Testis (tissue), 2 donors: ENCODE data around the gene PMF1.

Source experiments
- POLR2A ChIP-seq: fragments of 450-650 bp; IDR thresholded peaks from one replicate; pipeline ENCODE4 v1.6.1; 2017; ENCODE audit warnings: antibody characterized with exemption, mild to moderate bottlenecking, moderate library complexity
- TF ChIP-seq, protein P1 (sequence below), 3 experiments: fragments of 450-650 bp in 2 of 3; fragments of 200-600 bp in 1 of 3; sonication (generic) in 1 of 3; IDR thresholded peaks; one replicate each; pipeline ENCODE4 v1.5.1; 2016 to 2019; ENCODE audit warnings: antibody characterized with exemption in 3 of 3, mild to moderate bottlenecking in 2 of 3, moderate library complexity in 1 of 3

DNA sequence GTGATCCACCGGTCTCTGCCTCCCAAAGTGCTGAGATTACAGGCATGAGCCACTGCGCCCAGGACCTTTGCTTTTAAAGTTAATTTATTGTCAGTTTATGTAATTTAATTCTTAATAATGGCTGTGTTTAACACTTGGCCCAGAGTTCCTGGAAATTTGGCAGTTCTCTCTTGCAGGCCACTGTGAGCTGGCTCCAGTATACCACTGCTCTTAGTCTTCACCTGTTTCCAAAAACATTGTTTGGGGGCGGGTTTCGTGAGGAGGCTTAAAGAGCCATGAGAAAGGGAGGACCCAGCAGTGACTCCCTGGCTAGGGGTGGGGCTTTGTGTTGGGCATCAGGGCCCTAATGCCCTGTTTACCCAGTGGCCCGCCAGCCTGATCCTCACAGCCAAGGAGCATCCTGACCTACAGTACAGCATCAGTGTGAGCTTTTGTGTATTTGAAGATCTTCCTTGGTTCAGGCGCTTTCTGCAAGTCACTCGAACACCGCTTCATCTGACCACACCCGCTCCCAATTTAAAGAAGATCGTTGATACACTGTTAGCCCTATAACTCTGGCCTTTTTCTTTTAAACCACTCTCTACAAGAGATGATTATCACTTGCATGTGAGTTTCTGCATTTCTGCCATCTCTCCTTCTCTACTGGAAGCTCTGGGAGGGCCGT, 17.1 kb downstream of the PMF1 start:
- TF ChIP-seq POLR2A = no peak
- TF ChIP-seq, protein P1, sequence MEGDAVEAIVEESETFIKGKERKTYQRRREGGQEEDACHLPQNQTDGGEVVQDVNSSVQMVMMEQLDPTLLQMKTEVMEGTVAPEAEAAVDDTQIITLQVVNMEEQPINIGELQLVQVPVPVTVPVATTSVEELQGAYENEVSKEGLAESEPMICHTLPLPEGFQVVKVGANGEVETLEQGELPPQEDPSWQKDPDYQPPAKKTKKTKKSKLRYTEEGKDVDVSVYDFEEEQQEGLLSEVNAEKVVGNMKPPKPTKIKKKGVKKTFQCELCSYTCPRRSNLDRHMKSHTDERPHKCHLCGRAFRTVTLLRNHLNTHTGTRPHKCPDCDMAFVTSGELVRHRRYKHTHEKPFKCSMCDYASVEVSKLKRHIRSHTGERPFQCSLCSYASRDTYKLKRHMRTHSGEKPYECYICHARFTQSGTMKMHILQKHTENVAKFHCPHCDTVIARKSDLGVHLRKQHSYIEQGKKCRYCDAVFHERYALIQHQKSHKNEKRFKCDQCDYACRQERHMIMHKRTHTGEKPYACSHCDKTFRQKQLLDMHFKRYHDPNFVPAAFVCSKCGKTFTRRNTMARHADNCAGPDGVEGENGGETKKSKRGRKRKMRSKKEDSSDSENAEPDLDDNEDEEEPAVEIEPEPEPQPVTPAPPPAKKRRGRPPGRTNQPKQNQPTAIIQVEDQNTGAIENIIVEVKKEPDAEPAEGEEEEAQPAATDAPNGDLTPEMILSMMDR (IDR thresholded peaks at IDR 0.05) = no peak
